ENCODE measurements around the gene NXNL1. TPM values are rescaled to one million over a fixed set of nuclear protein-coding genes. Genes with fewer than 3 reads are reported as not detected.

The NXNL1 gene
- total and polyA plus RNA-seq, 2 experiments from 2014 or later: not detected

- Mint-ChIP-seq H3K9me3 (no peaks in the 10 kb centered on the region), H3K27ac (no peak overlapping the region)
- no peak for ATAC-seq
These were observed 10.8 kb upstream of the NXNL1 start for GRCh38 chr19:17471410-17472125.

More at GRCh38 chr19:17471410-17472125, 10.8 kb upstream of the NXNL1 start:
- peak; percentile 42 for DNase-seq (ENCODE audit: low spot score)
- H3K4me3 ChIP-seq: peak overlapping the region; percentile 92
- Mint-ChIP-seq H3K27me3 (ENCODE audit: insufficient read depth, low read depth, poor library complexity) (peaks cover 30% of the 10 kb centered on the region), H3K4me1 (peaks cover 21% of the 10 kb centered on the region), H3K4me3 (peak overlapping the region; percentile 94), H3K36me3 (ENCODE audit: low read depth) (no peaks in the 10 kb centered on the region; the same call in 2 of the 3 replicates)
- TF ChIP-seq NANOG (IDR thresholded peaks at IDR 0.05; ENCODE audit: borderline replicate concordance): no peak
- TF ChIP-seq POLR2AphosphoS5 (IDR thresholded peaks at IDR 0.05; ENCODE audit: low read depth): no peak
- no peak for TF ChIP-seq CTCF (conservative IDR thresholded peaks at IDR 0.05; ENCODE audit: low read depth in 2 of 2)
- TF ChIP-seq ZNF462 (CRISPR knock-in tag; IDR thresholded peaks at IDR 0.05): no peak
- TF ChIP-seq CREB1 (CRISPR knock-in tag; IDR thresholded peaks at IDR 0.05; ENCODE audit: low read depth): no peak
- TF ChIP-seq EZH2phosphoT487 (IDR thresholded peaks at IDR 0.05; ENCODE audit: unreplicated experiment): no peak
- TF ChIP-seq REST (IDR thresholded peaks at IDR 0.05; ENCODE audit: unreplicated experiment): no peak
- TF ChIP-seq EZH2 (IDR thresholded peaks at IDR 0.05; ENCODE audit: low read depth, unreplicated experiment): no peak
- TF ChIP-seq STAT1 (IDR thresholded peaks at IDR 0.05; ENCODE audit: unreplicated experiment): no peak
- TF ChIP-seq JUNB (IDR thresholded peaks at IDR 0.05; ENCODE audit: unreplicated experiment): no peak
- TF ChIP-seq ETS1 (IDR thresholded peaks at IDR 0.05): no peak
- no peak for TF ChIP-seq ZNF331 (CRISPR knock-in tag; IDR thresholded peaks at IDR 0.05; ENCODE audit: low read depth)
- no peak for TF ChIP-seq ZNF114 (CRISPR knock-in tag; IDR thresholded peaks at IDR 0.05)
- H3F3A ChIP-seq (replicated peaks; ENCODE audit: low read depth): 0 out of 2 replicates have a peak, but pooled peaks cover 3% of the 10 kb centered on the region
- H3K36me3 ChIP-seq (ENCODE audit: insufficient read depth): no peaks in the 10 kb centered on the region
- peaks cover 24% of the 10 kb centered on the region for H3K27me3 ChIP-seq (ENCODE audit: insufficient read depth)
- H4K20me1 ChIP-seq (replicated peaks; ENCODE audit: insufficient read depth): no peaks in the 10 kb centered on the region
- H3K27ac ChIP-seq (ENCODE audit: low read depth): no peak overlapping the region
- no peaks in the 10 kb centered on the region for H3K9me2 ChIP-seq (ENCODE audit: insufficient read depth)
- peaks cover 12% of the 10 kb centered on the region for H3K4me1 ChIP-seq (ENCODE audit: insufficient read depth)
- no peaks in the 10 kb centered on the region for H3K79me2 ChIP-seq (replicated peaks; ENCODE audit: insufficient read depth)
- peak overlapping the region; percentile 38; the same call in 1 of the 2 replicates for H2AFZ ChIP-seq
- H3K4me2 ChIP-seq: peak overlapping the region; percentile 98
